K562 (cell line): ENCODE data around the gene TRDN.

ENCODE experiments used
- BRD4 ChIP-seq: fragments of 200-600 bp; sonication (generic); IDR thresholded peaks from 2 replicates; pipeline ENCODE4 v1.6.1; 2017; ENCODE audit warnings: inconsistent platforms
- CTCF ChIP-seq, 3 experiments: IDR thresholded peaks in 2 of 3; conservative IDR thresholded peaks in 1 of 3; 2 replicates each; pipeline ENCODE4 v1.5.1; 2011 to 2012; ENCODE audit warnings: low read length in 3 of 3, mild to moderate bottlenecking in 3 of 3, control low read depth in 2 of 3, improper control_type of control experiment in 1 of 3, inconsistent platforms in 1 of 3, low read depth in 1 of 3, mixed read lengths in 1 of 3, moderate library complexity in 1 of 3; ENCODE audit not compliant: insufficient read depth in 2 of 3
- ETV5 ChIP-seq: sonication (generic); formaldehyde crosslinking; IDR thresholded peaks from 2 replicates; pipeline ENCODE4 v1.4.0; 2020; ENCODE audit warnings: low read depth, mild to moderate bottlenecking, missing genetic modification reagents
- GABPB1 ChIP-seq: sonication (generic); formaldehyde crosslinking; IDR thresholded peaks from 2 replicates; pipeline ENCODE4 v1.8.0; 2022; ENCODE audit warnings: mild to moderate bottlenecking, missing genetic modification reagents
- MTA1 ChIP-seq: fragments of 450-650 bp; IDR thresholded peaks from 2 replicates; pipeline ENCODE4 v1.6.1; 2017; ENCODE audit warnings: borderline replicate concordance
- PCBP2 ChIP-seq: fragments of 200-400 bp; formaldehyde crosslinking; IDR thresholded peaks from 2 replicates; pipeline ENCODE4 v1.6.1; 2018; ENCODE audit warnings: low read length, low read depth, mild to moderate bottlenecking, moderate library complexity; ENCODE audit not compliant: poor library complexity, severe bottlenecking
- POLR2A ChIP-seq: fragments of 450-650 bp; conservative IDR thresholded peaks from 2 replicates; pipeline ENCODE4 v1.6.1; 2016
- TARDBP ChIP-seq: fragments of 450-650 bp; IDR thresholded peaks from 2 replicates; pipeline ENCODE4 v1.6.1; 2016
- YY1 ChIP-seq, 3 experiments: IDR thresholded peaks; 2 replicates each; pipeline ENCODE4 v1.6.1; 2011; ENCODE audit warnings: low read length in 2 of 3, mild to moderate bottlenecking in 2 of 3, moderate library complexity in 2 of 3, borderline replicate concordance in 1 of 3, control low read depth in 1 of 3, low read depth in 1 of 3; ENCODE audit not compliant: insufficient read depth in 3 of 3, insufficient replicate concordance in 2 of 3, control insufficient read depth in 1 of 3, insufficient read length in 1 of 3; ENCODE audit errors: extremely low read depth in 1 of 3
- ZNF766 ChIP-seq: fragments of 200-800 bp; sonication (Bioruptor generic); conservative IDR thresholded peaks from 2 replicates; pipeline ENCODE4 v1.6.1; 2016; ENCODE audit warnings: missing genetic modification characterization, missing compliant biosample characterization
- ZNF778 ChIP-seq: fragments of 450-650 bp; formaldehyde crosslinking; IDR thresholded peaks from 2 replicates; pipeline ENCODE4 v1.4.0; 2020; ENCODE audit warnings: mild to moderate bottlenecking, moderate library complexity

- TF ChIP-seq BRD4 = no peak
- no peak for TF ChIP-seq POLR2A
- TF ChIP-seq MTA1 = no peak
- no peak for TF ChIP-seq YY1 (IDR thresholded peaks at IDR 0.05; ENCODE audit: borderline replicate concordance in 1 of 3, control insufficient read depth in 1 of 3, extremely low read depth in 1 of 3, insufficient read depth in 3 of 3, insufficient read length in 1 of 3, insufficient replicate concordance in 2 of 3, low read depth in 1 of 3, low read length in 2 of 3)
- no peak for TF ChIP-seq PCBP2
- TF ChIP-seq ZNF766 (CRISPR knock-in tag) = no peak
- TF ChIP-seq CTCF (IDR thresholded peaks at IDR 0.05 in 2 of 3, conservative IDR thresholded peaks at IDR 0.05 in 1 of 3; ENCODE audit: insufficient read depth in 2 of 3, low read depth in 1 of 3, low read length in 3 of 3) = no peak
- TF ChIP-seq ETV5 (CRISPR knock-in tag) = no peak
- TF ChIP-seq TARDBP = no peak
- no peak for TF ChIP-seq ZNF778
- TF ChIP-seq GABPB1 = no peak
These were observed 121.0 kb downstream of the TRDN start for GRCh38 chr6:123515715-123516114.
